ENCODE measurements around the gene LGR4.

LGR4 gene

GRCh38 chr11:27447288-27448183, 25.1 kb downstream of the LGR4 start:
- DNase-seq (ENCODE audit: low read depth) = no peak
- no peak overlapping the region for H3K4me3 ChIP-seq (ENCODE audit: control insufficient read depth, low read depth, low read length)
- no peak for TF ChIP-seq CTCF (IDR thresholded peaks at IDR 0.05; ENCODE audit: control insufficient read depth, insufficient read depth, low read depth, low read length, missing control alignments)

- no peak for DNase-seq (ENCODE audit: low read depth)
- TF ChIP-seq CTCF (IDR thresholded peaks at IDR 0.05; ENCODE audit: control insufficient read depth, insufficient read depth, low read depth, low read length, missing control alignments) = no peak
- no peak overlapping the region for H3K4me3 ChIP-seq (ENCODE audit: control insufficient read depth, low read depth, low read length)
These were observed 27.0 kb downstream of the LGR4 start for GRCh38 chr11:27445625-27446024.

- H3K4me3 ChIP-seq (ENCODE audit: control insufficient read depth, low read depth, low read length) = no peak overlapping the region
- no peak for TF ChIP-seq CTCF (IDR thresholded peaks at IDR 0.05; ENCODE audit: control insufficient read depth, insufficient read depth, low read depth, low read length, missing control alignments)
- DNase-seq (ENCODE audit: low read depth) = no peak
These were observed 27.8 kb downstream of the LGR4 start for GRCh38 chr11:27444801-27445215.

GRCh38 chr11:27443746-27444507, 28.7 kb downstream of the LGR4 start:
- no peak overlapping the region for H3K4me3 ChIP-seq (ENCODE audit: control insufficient read depth, low read depth, low read length)
- DNase-seq (ENCODE audit: low read depth) = no peak
- TF ChIP-seq CTCF (IDR thresholded peaks at IDR 0.05; ENCODE audit: control insufficient read depth, insufficient read depth, low read depth, low read length, missing control alignments) = no peak

- DNase-seq (ENCODE audit: low read depth) = no peak
- H3K4me3 ChIP-seq (ENCODE audit: control insufficient read depth, low read depth, low read length) = no peak overlapping the region
- no peak for TF ChIP-seq CTCF (IDR thresholded peaks at IDR 0.05; ENCODE audit: control insufficient read depth, insufficient read depth, low read depth, low read length, missing control alignments)
These were observed 29.4 kb downstream of the LGR4 start for GRCh38 chr11:27443227-27443626.

GRCh38 chr11:27440090-27440489, 32.5 kb downstream of the LGR4 start:
- no peak for TF ChIP-seq CTCF (IDR thresholded peaks at IDR 0.05; ENCODE audit: control insufficient read depth, insufficient read depth, low read depth, low read length, missing control alignments)
- no peak for DNase-seq (ENCODE audit: low read depth)
- H3K4me3 ChIP-seq (ENCODE audit: control insufficient read depth, low read depth, low read length) = no peak overlapping the region

Measured in AG09309 (cell line).